DND-41 (cell line): ENCODE results near the gene PCED1B.

Experiments used
- ATAC-seq: fragments of 200-7000 bp; cut with Tn5 transposase; 3 replicates; pipeline ENCODE4 v1.9.1; 2021; ENCODE audit warnings: low read depth; ENCODE audit not compliant: insufficient read depth
- DNase-seq: peaks from one replicate; pipeline ENCODE4 v3.0.0-alpha.2; 2020
- H2AFZ ChIP-seq: 2 replicates; pipeline ENCODE4 v1.6.0; 2012; ENCODE audit warnings: low read depth, low read length
- H3K27ac ChIP-seq: 2 replicates; pipeline ENCODE4 v1.5.1; 2012; ENCODE audit warnings: low read length, inconsistent platforms
- H3K27me3 ChIP-seq: fragments of 200-600 bp; sonication (generic); 2 replicates; pipeline ENCODE4 v1.6.0; 2012; ENCODE audit warnings: low read length, mild to moderate bottlenecking, inconsistent platforms; ENCODE audit not compliant: insufficient read depth, poor library complexity
- H3K36me3 ChIP-seq: 2 replicates; pipeline ENCODE4 v1.5.1; 2012; ENCODE audit warnings: low read length, inconsistent platforms; ENCODE audit not compliant: insufficient read depth
- H3K4me1 ChIP-seq: 2 replicates; pipeline ENCODE4 v1.5.1; 2012; ENCODE audit warnings: mild to moderate bottlenecking, low read length; ENCODE audit not compliant: insufficient read depth
- H3K4me2 ChIP-seq: 2 replicates; pipeline ENCODE4 v1.6.0; 2012; ENCODE audit warnings: mild to moderate bottlenecking, moderate library complexity, low read length, inconsistent platforms; ENCODE audit not compliant: insufficient read depth
- H3K4me3 ChIP-seq, 2 experiments: fragments of 200-600 bp in 1 of 2; shearing (Covaris generic) in 1 of 2; 2 replicates each; pipeline ENCODE4 v1.5.1; 2012 to 2016; ENCODE audit warnings: inconsistent platforms in 2 of 2, low read length in 2 of 2, mild to moderate bottlenecking in 2 of 2, low read depth in 1 of 2, moderate library complexity in 1 of 2
- H3K79me2 ChIP-seq: 2 replicates; pipeline ENCODE4 v1.6.0; 2012; ENCODE audit warnings: low read length, inconsistent platforms; ENCODE audit not compliant: insufficient read depth
- H3K9ac ChIP-seq: 2 replicates; pipeline ENCODE4 v1.6.0; 2012; ENCODE audit warnings: low read depth, mild to moderate bottlenecking, inconsistent platforms, low read length, moderate library complexity
- H3K9me3 ChIP-seq: 2 replicates; pipeline ENCODE4 v1.5.1; 2012; ENCODE audit warnings: low read length, moderate library complexity, mild to moderate bottlenecking, inconsistent platforms; ENCODE audit not compliant: insufficient read depth, severe bottlenecking
- H4K20me1 ChIP-seq: 2 replicates; pipeline ENCODE4 v1.6.0; 2012; ENCODE audit warnings: low read length; ENCODE audit not compliant: insufficient read depth
- EZH2 ChIP-seq: IDR thresholded peaks from 3 replicates; pipeline ENCODE4 v1.6.1; 2012; ENCODE audit warnings: borderline replicate concordance, low read depth, mild to moderate bottlenecking, moderate library complexity, low read length, inconsistent platforms; ENCODE audit not compliant: severe bottlenecking
- TF ChIP-seq, protein P1 (sequence below): IDR thresholded peaks from 2 replicates; pipeline ENCODE4 v1.5.1; 2012; ENCODE audit warnings: borderline replicate concordance, low read length, moderate library complexity, mild to moderate bottlenecking; ENCODE audit not compliant: poor library complexity, severe bottlenecking; ENCODE audit errors: extremely low read depth

The PCED1B gene

DNA sequence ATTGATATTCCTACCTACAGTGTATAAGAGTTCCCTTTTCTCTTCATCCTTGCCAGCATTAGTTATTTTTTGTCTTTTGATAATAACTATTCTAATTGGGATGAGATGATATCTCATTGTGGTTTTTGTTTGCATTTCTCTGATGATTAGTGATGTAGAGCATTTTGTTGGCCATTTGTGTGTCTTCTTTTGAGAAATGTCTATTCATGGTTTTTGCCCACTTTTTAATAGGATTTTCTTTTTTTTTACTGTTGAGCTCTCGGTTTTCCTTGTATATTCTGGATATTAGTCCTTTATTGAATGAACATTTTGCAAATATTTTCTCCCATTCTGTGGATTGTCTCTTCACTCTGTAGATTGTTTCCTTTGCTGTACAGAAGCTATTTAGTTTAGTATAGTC, 79.9 kb downstream of the PCED1B start:
- no peak overlapping the region for H3K4me3 ChIP-seq
- no peaks in the 10 kb centered on the region for H3K79me2 ChIP-seq
- no peak for TF ChIP-seq EZH2
- TF ChIP-seq, protein P1, sequence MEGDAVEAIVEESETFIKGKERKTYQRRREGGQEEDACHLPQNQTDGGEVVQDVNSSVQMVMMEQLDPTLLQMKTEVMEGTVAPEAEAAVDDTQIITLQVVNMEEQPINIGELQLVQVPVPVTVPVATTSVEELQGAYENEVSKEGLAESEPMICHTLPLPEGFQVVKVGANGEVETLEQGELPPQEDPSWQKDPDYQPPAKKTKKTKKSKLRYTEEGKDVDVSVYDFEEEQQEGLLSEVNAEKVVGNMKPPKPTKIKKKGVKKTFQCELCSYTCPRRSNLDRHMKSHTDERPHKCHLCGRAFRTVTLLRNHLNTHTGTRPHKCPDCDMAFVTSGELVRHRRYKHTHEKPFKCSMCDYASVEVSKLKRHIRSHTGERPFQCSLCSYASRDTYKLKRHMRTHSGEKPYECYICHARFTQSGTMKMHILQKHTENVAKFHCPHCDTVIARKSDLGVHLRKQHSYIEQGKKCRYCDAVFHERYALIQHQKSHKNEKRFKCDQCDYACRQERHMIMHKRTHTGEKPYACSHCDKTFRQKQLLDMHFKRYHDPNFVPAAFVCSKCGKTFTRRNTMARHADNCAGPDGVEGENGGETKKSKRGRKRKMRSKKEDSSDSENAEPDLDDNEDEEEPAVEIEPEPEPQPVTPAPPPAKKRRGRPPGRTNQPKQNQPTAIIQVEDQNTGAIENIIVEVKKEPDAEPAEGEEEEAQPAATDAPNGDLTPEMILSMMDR = no peak
- no peak for ATAC-seq
- no peaks in the 10 kb centered on the region for H3K9me3 ChIP-seq
- no peaks in the 10 kb centered on the region for H3K36me3 ChIP-seq
- no peaks in the 10 kb centered on the region for H4K20me1 ChIP-seq
- H2AFZ ChIP-seq = no peak overlapping the region
- no peaks in the 10 kb centered on the region for H3K4me1 ChIP-seq
- H3K9ac ChIP-seq = no peak overlapping the region
- H3K27ac ChIP-seq = no peak overlapping the region
- DNase-seq = no peak
- H3K4me2 ChIP-seq = no peak overlapping the region
- H3K27me3 ChIP-seq = no peaks in the 10 kb centered on the region

DNA sequence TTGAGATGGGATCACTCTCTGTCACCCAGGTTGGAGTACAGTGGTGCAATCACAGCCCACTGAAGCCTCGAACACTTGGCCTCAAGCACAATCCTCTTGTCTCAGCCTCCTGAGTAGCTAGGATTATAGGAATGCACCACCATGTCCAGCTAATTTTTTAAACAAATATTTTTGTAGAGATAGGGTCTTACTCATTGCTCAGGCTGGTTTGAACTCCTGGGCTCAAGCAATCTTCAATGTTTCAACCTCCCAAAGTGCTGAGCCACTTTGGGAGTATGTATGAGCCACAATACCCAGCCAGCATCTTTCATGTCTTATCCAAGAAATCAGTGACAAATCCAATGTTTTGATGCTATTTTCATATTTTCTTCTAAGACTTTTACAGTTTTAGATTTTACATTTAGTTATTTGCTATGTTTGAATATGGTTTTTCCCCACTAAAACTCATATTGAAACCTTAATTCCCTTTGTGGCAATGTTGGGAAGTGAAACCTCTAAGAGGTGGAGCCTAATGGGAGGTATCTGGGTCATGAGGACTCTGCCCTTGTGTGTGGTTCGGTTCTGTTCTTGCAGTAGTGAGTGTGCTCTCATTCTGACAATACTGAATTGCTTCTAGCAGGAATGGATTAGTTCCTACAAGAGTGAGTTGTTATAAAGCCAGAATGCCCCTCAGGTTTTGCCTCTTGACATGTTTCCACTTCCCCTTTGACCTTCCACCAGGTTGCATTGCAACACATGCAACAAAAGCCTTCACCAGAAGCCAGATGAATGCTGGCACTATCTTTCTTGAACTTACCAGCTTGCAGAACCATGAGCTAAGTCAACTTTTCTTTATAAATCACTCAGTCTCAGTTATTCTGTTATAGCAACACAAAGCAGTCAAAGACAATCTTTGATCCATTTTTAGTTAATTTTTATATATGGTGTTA, 81.2 kb downstream of the PCED1B start:
- Histone ChIP-seq H3K36me3 (no peaks in the 10 kb centered on the region), H2AFZ (no peak overlapping the region), H3K27me3 (no peaks in the 10 kb centered on the region), H3K4me3 (no peak overlapping the region), H3K4me2 (no peak overlapping the region), H3K9me3 (no peaks in the 10 kb centered on the region), H3K9ac (no peak overlapping the region), H3K79me2 (no peaks in the 10 kb centered on the region), H3K27ac (no peak overlapping the region), H4K20me1 (no peaks in the 10 kb centered on the region), H3K4me1 (no peaks in the 10 kb centered on the region)
- TF ChIP-seq, protein P1 = no peak
- no peak for TF ChIP-seq EZH2
- ATAC-seq (no peak), DNase-seq (no peak)

DNA sequence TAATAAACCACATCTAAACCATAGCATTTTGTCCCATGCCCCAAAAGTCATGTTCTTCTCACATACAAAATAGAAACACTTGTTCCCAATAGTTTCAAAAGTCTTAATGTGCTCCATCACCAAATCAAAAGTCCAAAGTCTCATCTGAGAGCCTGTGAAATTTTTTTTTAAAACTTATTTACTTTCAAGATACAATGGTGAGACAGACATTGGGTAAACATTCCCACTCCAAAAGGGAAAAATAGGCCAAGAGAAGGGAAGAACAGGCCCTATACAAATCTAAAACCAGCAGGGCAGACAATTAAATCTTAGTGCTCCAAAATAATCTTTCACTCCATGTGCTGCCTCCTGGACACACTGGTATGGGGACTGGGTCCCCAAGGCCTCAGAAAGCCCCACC, 84.7 kb downstream of the PCED1B start:
- H3K4me3 ChIP-seq = no peak overlapping the region
- no peak overlapping the region for H2AFZ ChIP-seq
- no peaks in the 10 kb centered on the region for H4K20me1 ChIP-seq
- no peak overlapping the region for H3K27ac ChIP-seq
- H3K4me1 ChIP-seq = no peaks in the 10 kb centered on the region
- no peaks in the 10 kb centered on the region for H3K36me3 ChIP-seq
- DNase-seq (no peak), ATAC-seq (no peak)
- H3K9me3 ChIP-seq = no peaks in the 10 kb centered on the region
- TF ChIP-seq, protein P1 = no peak
- no peak for TF ChIP-seq EZH2
- no peaks in the 10 kb centered on the region for H3K79me2 ChIP-seq
- no peak overlapping the region for H3K4me2 ChIP-seq
- H3K9ac ChIP-seq = no peak overlapping the region
- no peaks in the 10 kb centered on the region for H3K27me3 ChIP-seq
